Measurements from ENCODE around the gene C8B. TPM values are rescaled to one million over a fixed set of nuclear protein-coding genes. Genes with fewer than 3 reads are reported as not detected.

The C8B gene
- total RNA-seq (2014; rRNA removed; shearing (Covaris generic)), result not detected in 2 replicates
- polyA plus RNA-seq (2016; fragmentation: Nextera tagmentation; extraction: Ambion mirVana), result not detected in 2 replicates
- long read RNA-seq, result 0 reads

GRCh38 chr1:56965916-56966697 lies at the start of gene C8B:
Gene C8B, minus strand, starts transcription at chr1:56966015. Its CDS starts 67 bp downstream, at chr1:56965948.
- H4K20me1 ChIP-seq (replicated peaks; ENCODE audit: insufficient read depth), result no peaks in the 10 kb centered on the region
- H3K4me2 ChIP-seq, result no peak within 1 kb of the TSS
- no peaks in the 10 kb centered on the region for H3K4me1 ChIP-seq (ENCODE audit: insufficient read depth)
- H3K79me2 ChIP-seq (replicated peaks; ENCODE audit: insufficient read depth), result no peaks in the 10 kb centered on the region
- DNase-seq (ENCODE audit: low spot score) (no peak), ATAC-seq (no peak)
- Mint-ChIP-seq H3K9me3 (no peaks in the 10 kb centered on the region), H3K27me3 (ENCODE audit: insufficient read depth, low read depth, poor library complexity) (peaks cover 2% of the 10 kb centered on the region), H3K4me1 (peaks cover 12% of the 10 kb centered on the region; the same call in 2 of the 3 replicates), H3K36me3 (ENCODE audit: low read depth) (no peaks in the 10 kb centered on the region), H3K27ac (no peak within 1 kb of the TSS), H3K4me3 (no peak within 1 kb of the TSS)
- H3K9me2 ChIP-seq (ENCODE audit: insufficient read depth), result no peaks in the 10 kb centered on the region
- no peaks in the 10 kb centered on the region for H3K27me3 ChIP-seq (ENCODE audit: insufficient read depth)
- no peak within 1 kb of the TSS for H3K27ac ChIP-seq (ENCODE audit: low read depth)
- no peak within 1 kb of the TSS for H3K4me3 ChIP-seq
- H3F3A ChIP-seq (replicated peaks; ENCODE audit: low read depth), result no peaks in the 10 kb centered on the region
- TF ChIP-seq POLR2AphosphoS5 (IDR thresholded peaks at IDR 0.05; ENCODE audit: low read depth), result no peak
- H2AFZ ChIP-seq, result 0 out of 2 replicates have a peak within 1 kb of the TSS, but pooled peaks have one; percentile 38
- H3K36me3 ChIP-seq (ENCODE audit: insufficient read depth), result no peaks in the 10 kb centered on the region

- Histone ChIP-seq H3K36me3 (ENCODE audit: insufficient read depth) (no peaks in the 10 kb centered on the region), H3F3A (replicated peaks; ENCODE audit: low read depth) (no peaks in the 10 kb centered on the region)
- no peaks in the 10 kb centered on the region for H3K9me3 Mint-ChIP-seq
- TF ChIP-seq ETS1 (IDR thresholded peaks at IDR 0.05) (no peak), CTCF (conservative IDR thresholded peaks at IDR 0.05; ENCODE audit: low read depth in 2 of 2) (no peak), EZH2phosphoT487 (IDR thresholded peaks at IDR 0.05; ENCODE audit: unreplicated experiment) (no peak), POLR2AphosphoS5 (IDR thresholded peaks at IDR 0.05; ENCODE audit: low read depth) (no peak), STAT1 (IDR thresholded peaks at IDR 0.05; ENCODE audit: unreplicated experiment) (no peak), JUNB (IDR thresholded peaks at IDR 0.05; ENCODE audit: unreplicated experiment) (no peak), ZNF462 (CRISPR knock-in tag; IDR thresholded peaks at IDR 0.05) (no peak)
These were observed 49.3 kb upstream of the C8B start for GRCh38 chr1:57015071-57015470.

More at GRCh38 chr1:57015071-57015470, 49.3 kb upstream of the C8B start:
- H3K27me3 Mint-ChIP-seq (ENCODE audit: insufficient read depth, low read depth, poor library complexity), result peaks cover 4% of the 10 kb centered on the region
- Histone ChIP-seq H2AFZ (no peak overlapping the region), H3K4me3 (no peak overlapping the region), H3K9me2 (ENCODE audit: insufficient read depth) (no peaks in the 10 kb centered on the region), H4K20me1 (replicated peaks; ENCODE audit: insufficient read depth) (no peaks in the 10 kb centered on the region; the same call in 1 of the 2 replicates), H3K4me2 (no peak overlapping the region), H3K27ac (ENCODE audit: low read depth) (no peak overlapping the region), H3K27me3 (ENCODE audit: insufficient read depth) (no peaks in the 10 kb centered on the region), H3K4me1 (ENCODE audit: insufficient read depth) (no peaks in the 10 kb centered on the region), H3K79me2 (replicated peaks; ENCODE audit: insufficient read depth) (no peaks in the 10 kb centered on the region)
- H3K4me1 Mint-ChIP-seq, result peaks cover 18% of the 10 kb centered on the region
- H3K36me3 Mint-ChIP-seq (ENCODE audit: low read depth), result no peaks in the 10 kb centered on the region
- no peak for DNase-seq (ENCODE audit: low spot score)
- ATAC-seq, result no peak
- no peak overlapping the region for H3K4me3 Mint-ChIP-seq
- H3K27ac Mint-ChIP-seq, result no peak overlapping the region

Data from GM23338 (cell line).